Stimulated activated CD4-positive, alpha-beta T cell treated with anti-CD3 and anti-CD28 coated beads, Interleukin-1b, Interleukin-23, amount 100 ng/mL, for 1 hour (primary cell): ENCODE measurements around the gene TRIM33.
"Not testable (repeated sequence)": the region's sequence is repeated elsewhere in the genome, so short reads cannot be mapped to it uniquely, and the experiment has no call there.

Source experiments
- DNase-seq, 2 donors: peaks; one replicate each; pipeline ENCODE4 v3.0.0-alpha.2; 2020; ENCODE audit warnings: low read depth in 2 of 2

The TRIM33 gene

GRCh38 chr1:114466334-114467014 is 44.5 kb downstream of the TRIM33 start:
- DNase-seq, result no peak

GRCh38 chr1:114462963-114463362 is 48.0 kb downstream of the TRIM33 start:
- DNase-seq, result no peak

- no peak for DNase-seq
Measured at GRCh38 chr1:114462341-114462740, 48.7 kb downstream of the TRIM33 start.

- DNase-seq, result no peak
Measured at GRCh38 chr1:114458237-114458777, 52.7 kb downstream of the TRIM33 start.

- DNase-seq, result no peak
Measured at GRCh38 chr1:114457675-114458236, 53.2 kb downstream of the TRIM33 start.

- DNase-seq, result no peak
Measured at GRCh38 chr1:114456586-114456985, 54.4 kb downstream of the TRIM33 start.

GRCh38 chr1:114455102-114455785 is 55.8 kb downstream of the TRIM33 start:
- DNase-seq, result no peak

GRCh38 chr1:114454539-114454938 is 56.5 kb downstream of the TRIM33 start:
- DNase-seq, result no peak

- DNase-seq, result no peak
Measured at GRCh38 chr1:114453361-114453784, 57.6 kb downstream of the TRIM33 start.

GRCh38 chr1:114448370-114449036 is 62.5 kb downstream of the TRIM33 start:
- DNase-seq, result no peak

GRCh38 chr1:114446198-114446597 is 64.8 kb downstream of the TRIM33 start:
- no peak for DNase-seq

- DNase-seq, result not testable (repeated sequence)
Measured at GRCh38 chr1:114443226-114443625, 67.8 kb downstream of the TRIM33 start.

GRCh38 chr1:114441332-114441731 is 69.7 kb downstream of the TRIM33 start:
- DNase-seq, result no peak

- DNase-seq, result no peak
Measured at GRCh38 chr1:114439369-114439768, 71.6 kb downstream of the TRIM33 start.

- no peak for DNase-seq
Measured at GRCh38 chr1:114437812-114438211, 73.2 kb downstream of the TRIM33 start.

GRCh38 chr1:114436799-114437198 is 74.2 kb downstream of the TRIM33 start:
- DNase-seq, result no peak

GRCh38 chr1:114435088-114435715 is 75.8 kb downstream of the TRIM33 start:
- no peak for DNase-seq

GRCh38 chr1:114431026-114431425 is 80.0 kb downstream of the TRIM33 start:
- no peak for DNase-seq

- no peak for DNase-seq
Measured at GRCh38 chr1:114428083-114428754, 82.8 kb downstream of the TRIM33 start.

GRCh38 chr1:114427612-114428011 is 83.4 kb downstream of the TRIM33 start:
- DNase-seq, result no peak

- no peak for DNase-seq
Measured at GRCh38 chr1:114423455-114423854, 87.5 kb downstream of the TRIM33 start.
